RWPE2 (cell line): ENCODE results near the gene HOTAIR.

Source experiments
- ATAC-seq: fragments of 200-7000 bp; cut with Tn5 transposase; 3 replicates; pipeline ENCODE4 v1.9.1; 2021; ENCODE audit warnings: low read depth
- DNase-seq: peaks from one replicate; pipeline ENCODE4 v3.0.0-alpha.2; 2020; ENCODE audit warnings: low spot score
- H3K27ac ChIP-seq: fragments of 450-650 bp; 2 replicates; pipeline ENCODE4 v1.5.1; 2017; ENCODE audit warnings: mild to moderate bottlenecking; ENCODE audit not compliant: poor library complexity, severe bottlenecking
- H3K27me3 ChIP-seq: fragments of 250-450 bp; sonication (Bioruptor Pico); 2 replicates; pipeline ENCODE4 v1.5.1; 2021; ENCODE audit warnings: mild to moderate bottlenecking, moderate library complexity; ENCODE audit not compliant: insufficient read depth, poor library complexity, severe bottlenecking
- H3K36me3 ChIP-seq: fragments of 250-450 bp; sonication (Bioruptor Pico); 2 replicates; pipeline ENCODE4 v1.5.1; 2020; ENCODE audit warnings: low read depth, mild to moderate bottlenecking, moderate library complexity
- H3K4me1 ChIP-seq: fragments of 250-450 bp; sonication (Bioruptor Pico); 2 replicates; pipeline ENCODE4 v1.5.1; 2021; ENCODE audit warnings: mild to moderate bottlenecking, moderate library complexity; ENCODE audit not compliant: insufficient read depth, poor library complexity, severe bottlenecking
- H3K4me3 ChIP-seq: fragments of 250-450 bp; sonication (Bioruptor Pico); 2 replicates; pipeline ENCODE4 v1.5.1; 2021; ENCODE audit warnings: mild to moderate bottlenecking, moderate library complexity; ENCODE audit not compliant: severe bottlenecking
- H3K9me3 ChIP-seq: fragments of 250-450 bp; sonication (Bioruptor Pico); 2 replicates; pipeline ENCODE4 v1.5.1; 2021; ENCODE audit warnings: mild to moderate bottlenecking, moderate library complexity; ENCODE audit not compliant: severe bottlenecking
- CTCF ChIP-seq: fragments of 450-650 bp; IDR thresholded peaks from one replicate; pipeline ENCODE4 v1.5.1; 2017; ENCODE audit warnings: mild to moderate bottlenecking, moderate library complexity; ENCODE audit not compliant: poor library complexity, severe bottlenecking

HOTAIR gene

GRCh38 chr12:53998900-53999236 lies 24.1 kb upstream of the HOTAIR start:
- Histone ChIP-seq H3K4me3 (peak overlapping the region; percentile 44), H3K9me3 (no peaks in the 10 kb centered on the region), H3K36me3 (no peaks in the 10 kb centered on the region), H3K27me3 (peaks cover 90% of the 10 kb centered on the region), H3K27ac (no peak overlapping the region), H3K4me1 (no peaks in the 10 kb centered on the region)
- no peak for DNase-seq
- TF ChIP-seq CTCF = no peak
- ATAC-seq = no peak

DNA sequence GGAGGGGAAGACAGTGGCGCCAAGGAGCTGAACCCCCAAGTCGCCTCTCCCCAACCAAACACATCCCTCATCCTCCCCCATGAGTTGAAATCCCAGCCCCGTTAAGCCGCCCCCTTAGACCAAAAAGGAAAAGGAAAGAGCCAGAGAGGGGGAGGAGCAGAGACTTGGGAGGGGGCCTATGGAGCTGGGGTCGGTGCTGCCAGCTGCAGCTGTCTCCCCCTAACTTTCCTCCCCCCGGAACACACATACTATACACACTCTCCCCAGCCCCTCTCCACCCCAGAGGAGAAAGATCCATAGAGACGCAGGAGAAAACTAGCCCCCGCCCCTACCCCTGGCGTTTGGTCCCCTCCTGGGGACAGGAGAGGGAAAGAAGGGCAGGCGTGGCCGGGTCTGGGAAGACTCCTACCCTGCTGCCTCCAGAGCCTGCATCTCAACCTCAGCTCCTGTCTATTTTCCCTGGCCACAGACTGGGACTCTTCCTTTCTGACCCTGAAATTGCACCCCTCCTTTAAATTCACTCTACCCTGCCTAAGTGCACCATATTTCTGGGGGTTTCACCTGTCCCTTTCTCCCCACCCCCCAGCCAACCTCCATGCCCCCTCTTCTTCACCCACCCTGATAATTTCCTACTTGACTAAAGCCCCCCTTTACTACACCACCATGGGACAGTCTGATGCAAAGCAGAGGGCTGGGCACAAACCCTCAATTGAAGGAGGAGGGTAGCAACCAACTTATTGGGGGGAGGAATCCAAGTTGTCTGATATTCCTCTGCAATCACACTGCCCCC lies 23.6 kb upstream of the HOTAIR start:
- H3K27me3 ChIP-seq = peaks cover 93% of the 10 kb centered on the region
- no peaks in the 10 kb centered on the region for H3K4me1 ChIP-seq
- no peak for DNase-seq
- no peak overlapping the region for H3K4me3 ChIP-seq
- no peak for ATAC-seq
- H3K9me3 ChIP-seq = no peaks in the 10 kb centered on the region
- no peak overlapping the region for H3K27ac ChIP-seq
- no peak for TF ChIP-seq CTCF
- no peaks in the 10 kb centered on the region for H3K36me3 ChIP-seq

DNA sequence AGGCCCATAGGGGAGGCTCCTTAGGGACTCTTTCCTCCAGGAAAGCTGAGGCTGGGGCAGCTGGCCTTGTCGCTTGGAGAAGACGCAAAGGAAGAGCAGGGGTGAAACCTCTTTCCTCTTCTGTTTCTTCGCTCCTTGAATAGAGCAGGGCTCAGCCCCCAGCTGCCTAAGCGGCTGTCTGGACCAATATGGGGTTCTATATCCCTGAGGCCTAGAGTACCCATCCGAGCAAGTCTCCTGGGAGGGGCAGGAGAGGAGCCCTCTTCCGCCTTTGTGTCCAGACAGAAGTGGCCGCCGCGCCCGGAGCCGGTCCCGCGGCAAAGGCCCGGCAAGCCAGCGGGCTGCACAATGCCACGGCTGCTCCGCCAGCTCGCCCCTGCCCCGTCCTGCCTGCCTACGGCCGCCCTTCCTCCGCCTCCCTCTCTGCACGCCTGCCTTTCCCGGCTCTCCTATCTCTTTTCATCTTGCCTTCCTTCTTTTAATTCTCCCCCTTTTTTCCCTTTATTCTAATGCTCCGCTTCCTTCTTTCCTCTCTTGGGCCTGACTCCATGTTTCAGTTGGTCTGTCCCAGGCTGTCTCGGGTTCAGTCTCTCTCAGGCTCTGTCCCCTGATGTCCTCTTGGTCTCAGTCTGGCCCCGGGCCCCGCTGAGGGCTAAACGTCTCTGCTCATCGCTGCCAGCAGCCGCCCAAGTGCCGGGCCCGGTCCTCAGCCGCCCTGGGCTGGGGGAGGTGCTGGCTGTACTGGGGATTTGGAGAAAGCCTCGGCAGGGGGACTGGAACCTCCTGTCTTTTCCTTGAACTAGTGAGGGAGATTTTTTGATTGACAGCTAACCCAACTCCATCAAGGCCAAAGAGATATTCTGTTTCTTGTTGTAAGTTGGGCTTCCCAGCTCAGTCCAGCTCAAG lies 22.7 kb upstream of the HOTAIR start:
- no peak for TF ChIP-seq CTCF
- Histone ChIP-seq H3K36me3 (no peaks in the 10 kb centered on the region), H3K27me3 (peaks cover 98% of the 10 kb centered on the region), H3K9me3 (no peaks in the 10 kb centered on the region), H3K27ac (no peak overlapping the region), H3K4me1 (no peaks in the 10 kb centered on the region), H3K4me3 (no peak overlapping the region)
- ATAC-seq = no peak
- no peak for DNase-seq

DNA sequence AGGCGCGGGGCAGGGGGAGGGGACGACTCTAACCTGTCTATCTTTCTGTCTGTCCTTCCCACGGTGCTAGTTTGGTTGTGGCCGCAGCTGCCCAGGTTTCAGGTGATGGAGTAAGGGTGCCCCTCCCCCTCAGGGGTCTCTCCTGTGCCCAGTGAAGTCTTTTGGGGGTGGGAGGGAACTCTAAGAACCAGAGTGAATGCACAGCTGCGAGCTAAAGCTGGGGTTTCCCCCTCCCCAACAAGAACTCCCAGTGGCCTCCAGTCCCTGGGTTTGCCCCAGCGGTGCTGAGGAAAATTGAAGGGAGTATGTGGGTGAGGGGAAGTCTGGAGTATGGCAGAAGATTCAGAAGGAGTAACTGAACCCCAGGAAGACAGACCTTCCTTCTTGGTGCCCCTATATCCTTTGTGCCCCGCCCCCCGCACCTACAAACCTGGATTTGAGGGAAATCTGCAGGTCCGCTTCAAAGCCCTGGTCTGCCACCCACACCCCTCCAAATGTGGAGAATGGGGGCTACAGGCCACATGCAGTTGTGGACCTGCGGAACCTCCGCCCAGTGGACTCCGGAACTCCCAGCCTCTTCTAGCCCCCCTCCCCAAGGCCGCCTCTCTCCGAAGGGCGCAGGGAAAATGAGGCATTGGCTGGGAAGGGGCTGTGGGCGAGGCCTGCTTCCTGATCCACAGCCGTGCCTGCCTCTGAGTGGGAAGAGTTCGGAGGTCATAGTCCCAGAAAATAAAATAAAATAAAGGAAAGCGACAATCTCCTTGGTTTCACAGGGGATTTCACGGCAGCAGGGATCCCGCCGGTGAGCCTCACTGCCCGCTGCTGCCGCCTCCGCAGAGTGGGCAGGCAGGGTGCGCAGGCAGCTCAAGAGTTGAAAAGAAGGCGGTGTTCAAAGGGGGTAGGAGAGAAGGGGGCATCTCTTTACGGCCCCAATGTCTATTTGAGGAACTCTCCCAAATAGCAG lies 21.8 kb upstream of the HOTAIR start:
- H3K9me3 ChIP-seq = no peaks in the 10 kb centered on the region
- ATAC-seq (no peak), DNase-seq (no peak)
- H3K27me3 ChIP-seq = peaks cover 98% of the 10 kb centered on the region
- no peak for TF ChIP-seq CTCF
- no peaks in the 10 kb centered on the region for H3K4me1 ChIP-seq
- peak overlapping the region; percentile 34 for H3K27ac ChIP-seq
- peak overlapping the region; percentile 29 for H3K4me3 ChIP-seq
- no peaks in the 10 kb centered on the region for H3K36me3 ChIP-seq
